ENCODE measurements around the gene TTC5. TPM values are rescaled to one million over a fixed set of nuclear protein-coding genes. Genes with fewer than 3 reads are reported as not detected.

Gene TTC5
- total and polyA plus RNA-seq, 3 experiments from 2014 or later = 21.5 to 35.0 (median 33.2) TPM

GRCh38 chr14:20331053-20331613 is 25.4 kb upstream of the TTC5 start:
- peak overlapping the region in 3 of 8 donors; percentile 72 to 85 (median 77) for H3K27ac Mint-ChIP-seq
- peak overlapping the region in 2 of 7 donors; percentile 15 to 34 for H3K4me3 Mint-ChIP-seq
- Histone ChIP-seq H3K27ac (ENCODE audit: low read depth, low read length) (no peak overlapping the region), H3K27me3 (ENCODE audit: insufficient read depth, low read length, poor library complexity, severe bottlenecking) (no peaks in the 10 kb centered on the region), H3K36me3 (ENCODE audit: insufficient read depth, low read length) (no peaks in the 10 kb centered on the region), H3K4me3 (ENCODE audit: low read length) (no peak overlapping the region), H3K9me3 (ENCODE audit: low read length) (no peaks in the 10 kb centered on the region), H3K4me1 (ENCODE audit: insufficient read depth, low read length) (peaks cover 16% of the 10 kb centered on the region)
- H3K4me1 Mint-ChIP-seq = peaks cover 34 to 56% (median 42%) of the 10 kb centered on the region in 3 donors
- H3K27me3 Mint-ChIP-seq = no peaks in the 10 kb centered on the region
- DNase-seq = no peak
- CTCF ChIA-PET = interaction anchor here (1.6 to 11.0 kb wide), 3 partner anchors 11 to 301 kb away, joined by 3 to 144 read pairs (median 72); partner anchors contain the start of gene PARP2
- peaks cover 0 to 17% (median 0%) of the 10 kb centered on the region in 3 donors for H3K36me3 Mint-ChIP-seq
- H3K9me3 Mint-ChIP-seq = no peaks in the 10 kb centered on the region
- POLR2A ChIA-PET = no interaction called here

GRCh38 chr14:20329355-20329754 is 23.6 kb upstream of the TTC5 start:
- Mint-ChIP-seq H3K4me1 (peaks cover 34 to 53% (median 42%) of the 10 kb centered on the region in 3 donors), H3K36me3 (peaks cover 0 to 27% (median 4%) of the 10 kb centered on the region in 3 donors), H3K4me3 (no peak overlapping the region), H3K9me3 (no peaks in the 10 kb centered on the region), H3K27me3 (no peaks in the 10 kb centered on the region), H3K27ac (peak overlapping the region in 3 of 8 donors; percentile 9 to 28 (median 17))
- Histone ChIP-seq H3K4me3 (ENCODE audit: low read length) (no peak overlapping the region), H3K27ac (ENCODE audit: low read depth, low read length) (no peak overlapping the region), H3K27me3 (ENCODE audit: insufficient read depth, low read length, poor library complexity, severe bottlenecking) (no peaks in the 10 kb centered on the region), H3K9me3 (ENCODE audit: low read length) (no peaks in the 10 kb centered on the region), H3K4me1 (ENCODE audit: insufficient read depth, low read length) (peaks cover 16% of the 10 kb centered on the region), H3K36me3 (ENCODE audit: insufficient read depth, low read length) (no peaks in the 10 kb centered on the region)
- ChIA-PET CTCF (interaction anchor here (1.1 to 11.0 kb wide), 4 partner anchors 13 to 303 kb away, joined by 3 to 144 read pairs (median 38); partner anchors contain the start of gene PARP2), POLR2A (no interaction called here)
- no peak for DNase-seq

DNA sequence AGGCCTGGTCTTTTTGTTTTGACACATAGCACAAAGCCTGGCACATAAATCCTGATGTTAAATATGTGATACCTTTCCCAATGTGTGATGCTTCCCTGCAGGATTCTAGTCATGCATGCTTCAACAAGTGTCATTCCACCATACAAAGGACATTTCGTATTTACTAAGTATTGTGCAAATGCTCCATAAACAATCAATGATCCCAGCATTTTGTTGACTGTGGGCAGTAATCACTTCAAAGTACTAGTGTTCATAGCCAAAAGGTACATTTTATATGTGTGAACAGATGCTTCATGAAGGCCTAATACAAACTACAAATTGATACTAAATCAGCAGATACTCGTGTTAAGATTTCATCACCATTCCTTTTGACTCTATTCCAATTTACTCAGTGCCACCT is 23.0 kb upstream of the TTC5 start:
- POLR2A ChIA-PET = no interaction called here
- H3K9me3 Mint-ChIP-seq = no peaks in the 10 kb centered on the region
- no peak overlapping the region for H3K27ac ChIP-seq (ENCODE audit: low read depth, low read length)

DNA sequence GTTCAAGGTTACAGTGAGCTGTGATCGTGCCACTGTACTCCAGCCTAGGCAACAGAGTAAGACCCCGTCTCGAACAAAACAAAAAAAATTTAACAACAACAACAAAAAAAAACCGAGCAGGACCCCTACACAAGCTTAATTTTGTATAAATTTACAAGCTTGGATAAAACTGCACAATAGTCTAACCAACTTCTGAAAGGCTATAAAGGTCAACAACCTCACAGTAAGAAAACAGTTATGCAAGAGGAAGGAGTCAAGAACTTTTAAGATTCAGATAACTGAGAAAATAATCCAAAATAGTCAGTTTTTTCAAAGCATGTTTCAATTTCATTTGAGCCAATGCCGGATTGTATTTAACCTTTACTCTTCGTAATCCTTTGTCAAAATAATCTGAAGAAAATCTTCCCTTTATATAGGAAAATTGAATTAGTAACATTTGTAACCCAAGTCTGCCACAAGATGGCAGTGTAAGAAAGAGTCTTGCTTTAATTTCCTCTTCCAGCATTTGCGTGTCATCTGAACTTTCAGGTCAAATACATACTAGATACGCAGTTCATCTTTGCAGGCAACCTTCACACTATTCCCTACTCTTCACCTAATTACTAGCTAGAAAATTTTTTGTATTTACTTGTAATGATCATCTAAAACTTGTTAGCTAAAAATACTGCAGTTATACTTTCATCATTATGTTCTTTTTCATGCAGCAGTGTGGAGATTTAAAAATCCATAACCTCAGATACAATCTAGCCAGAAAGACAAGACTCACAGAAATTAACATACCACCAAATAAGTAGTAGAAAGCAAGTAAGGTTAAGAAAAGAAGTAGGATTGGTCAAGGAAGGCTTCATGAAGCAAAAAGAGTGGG is 21.5 kb upstream of the TTC5 start:
- H3K4me1 Mint-ChIP-seq = peaks cover 22 to 39% (median 27%) of the 10 kb centered on the region in 3 donors
- peak overlapping the region in 2 of 7 donors; percentile 26 to 33 for H3K4me3 Mint-ChIP-seq
- Histone ChIP-seq H3K4me1 (ENCODE audit: insufficient read depth, low read length) (peaks cover under 1% of the 10 kb centered on the region), H3K4me3 (ENCODE audit: low read length) (no peak overlapping the region), H3K9me3 (ENCODE audit: low read length) (no peaks in the 10 kb centered on the region), H3K27me3 (ENCODE audit: insufficient read depth, low read length, poor library complexity, severe bottlenecking) (no peaks in the 10 kb centered on the region), H3K36me3 (ENCODE audit: insufficient read depth, low read length) (no peaks in the 10 kb centered on the region), H3K27ac (ENCODE audit: low read depth, low read length) (no peak overlapping the region)
- H3K36me3 Mint-ChIP-seq = peaks cover 0 to 32% (median 4%) of the 10 kb centered on the region in 3 donors
- peak in 3 of 5 donors; percentile 6 to 67 (median 60) for DNase-seq
- H3K27me3 Mint-ChIP-seq = no peaks in the 10 kb centered on the region
- no peaks in the 10 kb centered on the region for H3K9me3 Mint-ChIP-seq
- ChIA-PET POLR2A (interaction anchor here (1.6 kb wide), 1 partner anchor 16 kb away, joined by 9 read pairs; the partner anchor contains the start of gene PARP2), CTCF (interaction anchor here (0.7 to 11.0 kb wide), 31 partner anchors 9 to 369 kb away, joined by 3 to 144 read pairs (median 4); partner anchors contain the start of genes PARP2 and PIP4P1)
- peak overlapping the region; percentile 16 to 92 (median 78) for H3K27ac Mint-ChIP-seq

More for the DNA sequence above, 23.0 kb upstream of the TTC5 start:
- DNase-seq = no peak
- Mint-ChIP-seq H3K4me3 (peak overlapping the region in 1 of 7 donors; percentile 16), H3K27ac (peak overlapping the region in 3 of 8 donors; percentile 17 to 48 (median 41)), H3K27me3 (no peaks in the 10 kb centered on the region), H3K36me3 (peaks cover 0 to 32% (median 4%) of the 10 kb centered on the region in 3 donors), H3K4me1 (peaks cover 34 to 53% (median 41%) of the 10 kb centered on the region in 3 donors)
- H3K36me3 ChIP-seq (ENCODE audit: insufficient read depth, low read length) = no peaks in the 10 kb centered on the region
- H3K4me3 ChIP-seq (ENCODE audit: low read length) = no peak overlapping the region
- CTCF ChIA-PET = interaction anchor here (1.1 to 11.0 kb wide), 9 partner anchors 10 to 355 kb away, joined by 3 to 144 read pairs (median 11); partner anchors contain the start of genes PARP2 and PIP4P1
- H3K27me3 ChIP-seq (ENCODE audit: insufficient read depth, low read length, poor library complexity, severe bottlenecking) = no peaks in the 10 kb centered on the region
- H3K9me3 ChIP-seq (ENCODE audit: low read length) = no peaks in the 10 kb centered on the region
- H3K4me1 ChIP-seq (ENCODE audit: insufficient read depth, low read length) = peaks cover 13% of the 10 kb centered on the region

DNA sequence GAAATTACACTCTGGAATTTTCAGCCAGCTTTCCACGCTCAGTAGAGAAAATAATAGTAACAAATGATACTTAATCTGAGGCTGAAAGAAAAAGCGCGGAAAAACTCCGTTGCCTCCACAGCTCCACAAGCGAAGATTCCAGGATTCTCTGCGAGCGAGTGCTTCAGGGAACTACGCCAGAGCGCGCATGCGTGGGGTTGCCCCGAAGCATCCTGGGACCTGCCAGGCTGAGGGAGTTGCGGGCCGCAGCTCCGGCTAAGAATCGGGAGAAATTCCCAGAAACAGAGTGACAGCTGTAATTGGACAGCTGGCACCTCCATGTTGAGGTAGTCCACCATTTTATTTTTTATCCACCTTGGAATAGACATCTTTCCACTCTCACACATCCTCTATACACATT is 12.0 kb upstream of the TTC5 start:
- no peaks in the 10 kb centered on the region for H3K9me3 ChIP-seq (ENCODE audit: low read length)
- ChIA-PET POLR2A (no interaction called here), CTCF (interaction anchor here (1.1 to 1.4 kb wide), 3 partner anchors 9 to 291 kb away, joined by 3 to 4 read pairs (median 4); no protein-coding TSS in a partner anchor)
- Mint-ChIP-seq H3K36me3 (peaks cover 0 to 69% (median 22%) of the 10 kb centered on the region in 3 donors), H3K4me3 (no peak overlapping the region), H3K4me1 (peaks cover 0 to 4% (median 0%) of the 10 kb centered on the region in 3 donors), H3K27ac (no peak overlapping the region), H3K9me3 (no peaks in the 10 kb centered on the region), H3K27me3 (no peaks in the 10 kb centered on the region)
- H3K4me1 ChIP-seq (ENCODE audit: insufficient read depth, low read length) = no peaks in the 10 kb centered on the region
- H3K36me3 ChIP-seq (ENCODE audit: insufficient read depth, low read length) = peaks cover 18% of the 10 kb centered on the region
- DNase-seq = no peak
- no peaks in the 10 kb centered on the region for H3K27me3 ChIP-seq (ENCODE audit: insufficient read depth, low read length, poor library complexity, severe bottlenecking)
- H3K27ac ChIP-seq (ENCODE audit: low read depth, low read length) = no peak overlapping the region
- H3K4me3 ChIP-seq (ENCODE audit: low read length) = no peak overlapping the region

- H3K4me1 ChIP-seq (ENCODE audit: insufficient read depth, low read length) = no peaks in the 10 kb centered on the region
- H3K27me3 ChIP-seq (ENCODE audit: insufficient read depth, low read length, poor library complexity, severe bottlenecking) = no peaks in the 10 kb centered on the region
- Mint-ChIP-seq H3K27me3 (no peaks in the 10 kb centered on the region), H3K4me3 (no peak overlapping the region), H3K9me3 (no peaks in the 10 kb centered on the region), H3K36me3 (peaks cover 0 to 63% (median 20%) of the 10 kb centered on the region in 3 donors), H3K27ac (peak overlapping the region in 1 of 8 donors; percentile 12), H3K4me1 (no peaks in the 10 kb centered on the region)
- ChIA-PET CTCF (interaction anchor here (0.5 kb wide), 1 partner anchor 28 kb away, joined by 3 read pairs; no protein-coding TSS in a partner anchor), POLR2A (no interaction called here)
- no peaks in the 10 kb centered on the region for H3K9me3 ChIP-seq (ENCODE audit: low read length)
- peaks cover 27% of the 10 kb centered on the region for H3K36me3 ChIP-seq (ENCODE audit: insufficient read depth, low read length)
- DNase-seq = no peak
- no peak overlapping the region for H3K27ac ChIP-seq (ENCODE audit: low read depth, low read length)
- no peak overlapping the region for H3K4me3 ChIP-seq (ENCODE audit: low read length)
Observed at GRCh38 chr14:20314026-20314425, 8.3 kb upstream of the TTC5 start.

- Mint-ChIP-seq H3K4me1 (peaks cover 28 to 46% (median 33%) of the 10 kb centered on the region in 3 donors), H3K27me3 (no peaks in the 10 kb centered on the region), H3K9me3 (no peaks in the 10 kb centered on the region), H3K36me3 (peaks cover 0 to 21% (median 1%) of the 10 kb centered on the region in 3 donors), H3K27ac (peak overlapping the region in 7 of 8 donors; percentile 77 to 97 (median 91)), H3K4me3 (peak overlapping the region; percentile 88 to 96 (median 93))
- Histone ChIP-seq H3K9me3 (ENCODE audit: low read length) (no peaks in the 10 kb centered on the region), H3K36me3 (ENCODE audit: insufficient read depth, low read length) (peaks cover 6% of the 10 kb centered on the region), H3K4me3 (ENCODE audit: low read length) (peak overlapping the region; percentile 75), H3K27me3 (ENCODE audit: insufficient read depth, low read length, poor library complexity, severe bottlenecking) (no peaks in the 10 kb centered on the region), H3K4me1 (ENCODE audit: insufficient read depth, low read length) (peaks cover 17% of the 10 kb centered on the region), H3K27ac (ENCODE audit: low read depth, low read length) (no peak overlapping the region)
- ChIA-PET POLR2A (no interaction called here), CTCF (interaction anchor here (0.8 to 1.3 kb wide), 5 partner anchors 10 to 304 kb away, joined by 3 to 6 read pairs (median 4); no protein-coding TSS in a partner anchor)
- DNase-seq = no peak
Observed at GRCh38 chr14:20306079-20306423, 300 bp upstream of the TTC5 start.
